A549 (cell line): ENCODE data around the gene KIAA1614.

Experiments used
- CTCF ChIP-seq: fragments of >200 bp; sonication (Bioruptor Twin); formaldehyde crosslinking; IDR thresholded peaks from 3 replicates; pipeline ENCODE4 v1.5.1; 2016
- EP300 ChIP-seq, 2 experiments: fragments of >200 bp; sonication (Bioruptor Twin); formaldehyde crosslinking; IDR thresholded peaks; 2 replicates in 1 of 2; 3 replicates in 1 of 2; pipeline ENCODE4 v1.6.1; 2016 to 2017
- JUN ChIP-seq, 2 experiments: fragments of >200 bp; sonication (Bioruptor Twin); formaldehyde crosslinking; IDR thresholded peaks; 2 replicates in 1 of 2; 3 replicates in 1 of 2; pipeline ENCODE4 v1.6.1; 2016 to 2017
- MYC ChIP-seq: IDR thresholded peaks from 2 replicates; pipeline ENCODE4 v1.6.1; 2012; ENCODE audit warnings: mild to moderate bottlenecking, inconsistent platforms, low read length, improper control_type of control experiment, borderline replicate concordance

GRCh38 chr1:180922631-180923015 lies 9.9 kb downstream of the KIAA1614 start:
- TF ChIP-seq CTCF (no peak), MYC (no peak), EP300 (IDR thresholded peaks at IDR 0.05) (no peak), JUN (IDR thresholded peaks at IDR 0.05) (no peak)
